NCI-H2081 treated with DMSO at 0.1 percent for 48 hours (cell line): ENCODE data around the gene TEF.

Experiments used
- DNase-seq: peaks from one replicate; lab custom pipeline; 2025; lab: John Stamatoyannopoulos, UW

Gene TEF

GRCh38 chr22:41381329-41382097 is at the start of gene TEF:
Gene TEF, plus strand, starts transcription at chr22:41381942. Its CDS starts 103 bp downstream, at chr22:41382045.
- peak; percentile 90 for DNase-seq

- DNase-seq, result no peak
These were observed 49.4 kb upstream of the TEF start for GRCh38 chr22:41332217-41332939.

- DNase-seq, result no peak
These were observed 47.9 kb upstream of the TEF start for GRCh38 chr22:41333806-41334205.

GRCh38 chr22:41334215-41334614 is 47.5 kb upstream of the TEF start:
- no peak for DNase-seq

GRCh38 chr22:41334951-41335635 is 46.6 kb upstream of the TEF start:
- no peak for DNase-seq

DNA sequence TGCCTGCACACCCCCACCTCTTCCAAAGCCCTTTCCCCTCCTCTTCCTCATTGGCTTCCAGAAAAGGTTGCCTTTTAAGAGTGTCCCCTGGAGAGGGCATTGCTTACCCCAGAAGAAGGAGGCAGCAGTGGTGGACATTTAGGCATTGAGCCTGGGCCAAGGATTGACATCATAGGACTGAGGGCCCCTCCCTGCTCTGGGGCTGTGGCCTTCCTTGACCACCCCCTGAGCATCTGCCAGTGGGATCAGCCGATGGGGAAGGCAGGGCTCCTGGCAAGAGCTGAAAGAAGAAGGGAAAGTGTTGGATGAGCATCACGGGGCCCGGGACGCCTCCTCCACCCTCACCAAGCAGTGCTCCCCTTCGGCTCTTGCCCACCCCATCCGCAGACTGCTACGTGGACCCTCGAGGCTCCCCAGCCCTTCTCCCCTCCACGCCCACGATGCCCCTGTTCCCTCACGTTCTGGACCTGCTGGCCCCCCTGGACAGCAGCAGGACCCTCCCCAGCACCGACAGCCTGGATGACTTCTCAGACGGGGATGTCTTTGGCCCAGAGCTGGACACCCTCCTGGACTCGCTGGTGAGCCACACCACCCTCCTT is 43.0 kb upstream of the TEF start:
- DNase-seq, result no peak

DNA sequence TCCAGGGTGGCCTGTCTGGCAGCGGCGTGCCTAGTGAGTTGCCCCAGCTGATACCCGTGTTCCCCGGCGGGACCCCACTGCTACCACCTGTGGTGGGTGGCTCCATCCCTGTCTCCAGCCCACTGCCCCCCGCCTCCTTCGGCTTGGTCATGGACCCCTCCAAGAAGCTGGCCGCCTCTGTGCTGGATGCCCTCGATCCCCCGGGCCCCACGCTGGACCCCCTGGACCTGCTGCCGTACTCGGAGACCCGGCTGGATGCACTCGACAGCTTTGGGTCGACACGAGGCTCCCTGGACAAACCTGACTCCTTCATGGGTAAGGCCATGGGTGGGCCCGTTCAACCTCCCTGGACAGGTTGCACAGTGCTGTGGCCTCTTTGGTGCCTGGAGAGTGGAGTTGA is 41.9 kb upstream of the TEF start:
- DNase-seq, result no peak

- no peak for DNase-seq
These were observed 41.4 kb upstream of the TEF start for GRCh38 chr22:41340357-41340756.

DNA sequence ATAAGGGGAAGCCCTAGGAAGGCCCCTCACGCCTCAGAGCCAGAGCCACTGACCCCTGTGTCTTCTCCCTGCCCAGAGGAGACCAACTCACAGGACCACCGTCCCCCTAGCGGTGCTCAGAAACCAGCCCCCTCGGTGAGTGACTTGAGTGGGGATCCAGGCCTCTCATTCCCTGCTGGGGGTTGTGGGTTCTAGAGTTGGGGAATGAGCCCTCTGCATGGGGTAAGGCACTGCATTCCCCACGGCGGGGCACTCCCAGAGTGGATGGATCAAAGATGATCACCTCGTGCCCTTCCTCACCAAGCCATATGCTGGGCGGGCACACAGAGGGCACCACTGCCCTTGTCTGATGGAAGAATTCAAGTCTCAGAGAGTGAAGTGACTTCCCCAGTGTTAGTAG is 40.7 kb upstream of the TEF start:
- no peak for DNase-seq

DNA sequence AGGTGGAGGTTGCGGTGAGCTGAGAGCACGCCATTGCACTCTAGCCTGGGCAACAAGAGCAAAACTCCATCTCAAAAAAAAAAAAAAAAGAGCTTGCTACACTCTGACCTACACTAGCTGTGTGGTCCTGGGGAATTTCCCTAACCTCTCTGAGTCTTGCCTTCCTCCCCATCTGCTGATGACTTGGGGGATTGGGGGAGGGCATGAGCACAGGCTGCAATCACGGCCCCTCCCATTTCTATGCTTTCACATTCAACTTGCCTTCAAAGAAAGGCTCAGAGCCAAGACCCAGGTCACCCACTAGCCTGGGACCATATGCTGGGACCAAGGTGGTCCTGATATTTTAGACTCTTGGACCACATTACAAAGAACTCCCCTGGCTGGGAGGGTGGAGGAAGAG is 39.8 kb upstream of the TEF start:
- DNase-seq, result no peak

- DNase-seq, result no peak
These were observed 38.4 kb upstream of the TEF start for GRCh38 chr22:41343300-41343699.

GRCh38 chr22:41343717-41344116 is 38.0 kb upstream of the TEF start:
- DNase-seq, result no peak

DNA sequence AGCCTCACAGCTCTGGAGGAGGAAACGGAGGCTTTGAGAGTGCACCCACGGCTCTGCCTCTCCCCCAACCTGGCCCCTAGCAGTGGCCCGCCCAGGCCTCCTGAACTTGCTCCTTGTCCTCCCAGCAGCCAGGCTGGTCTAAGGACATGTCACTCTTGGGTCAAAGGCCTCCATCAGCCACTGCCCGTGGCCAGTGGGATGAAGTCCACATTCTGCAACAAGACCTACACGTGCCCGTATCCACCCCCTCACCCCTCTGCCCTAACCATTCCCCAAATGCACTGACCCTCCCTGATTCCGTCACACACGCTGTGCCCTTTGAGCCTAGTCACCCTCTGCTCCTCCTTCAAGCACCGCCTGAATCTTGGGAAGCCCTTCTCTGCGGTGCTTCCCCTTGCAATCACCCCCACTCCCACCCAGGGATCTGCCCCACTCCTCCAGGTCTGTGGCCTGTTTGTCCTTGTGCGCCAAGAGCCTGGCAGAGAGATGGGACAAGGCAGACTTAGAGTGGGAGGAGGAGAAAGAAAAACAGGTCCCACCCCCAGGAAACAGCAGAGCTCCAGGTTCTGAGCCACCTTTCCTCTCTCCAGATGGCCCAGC is 37.5 kb upstream of the TEF start:
- DNase-seq, result no peak

DNA sequence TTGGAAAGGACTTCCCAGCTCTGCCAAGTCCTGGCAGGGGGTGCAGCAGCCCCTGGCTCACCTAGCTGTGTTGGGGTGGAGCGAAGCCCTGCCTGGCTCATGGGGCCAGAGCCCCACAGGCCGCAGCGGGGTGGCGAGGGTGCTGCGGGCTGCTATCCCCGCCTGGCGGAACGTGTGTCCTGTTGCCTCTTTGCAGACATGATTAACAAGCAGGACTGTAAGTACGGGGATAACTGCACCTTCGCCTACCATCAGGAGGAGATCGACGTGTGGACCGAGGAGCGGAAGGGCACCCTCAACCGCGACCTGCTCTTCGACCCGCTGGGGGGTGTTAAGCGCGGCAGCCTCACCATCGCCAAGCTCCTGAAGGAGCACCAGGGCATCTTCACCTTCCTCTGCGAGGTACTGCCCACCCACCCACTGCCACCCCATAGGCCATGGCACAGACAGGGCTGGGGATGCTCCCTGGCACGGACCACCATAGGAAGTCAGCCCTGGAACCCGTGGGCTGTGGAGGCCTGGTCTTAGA is 35.9 kb upstream of the TEF start:
- no peak for DNase-seq

DNA sequence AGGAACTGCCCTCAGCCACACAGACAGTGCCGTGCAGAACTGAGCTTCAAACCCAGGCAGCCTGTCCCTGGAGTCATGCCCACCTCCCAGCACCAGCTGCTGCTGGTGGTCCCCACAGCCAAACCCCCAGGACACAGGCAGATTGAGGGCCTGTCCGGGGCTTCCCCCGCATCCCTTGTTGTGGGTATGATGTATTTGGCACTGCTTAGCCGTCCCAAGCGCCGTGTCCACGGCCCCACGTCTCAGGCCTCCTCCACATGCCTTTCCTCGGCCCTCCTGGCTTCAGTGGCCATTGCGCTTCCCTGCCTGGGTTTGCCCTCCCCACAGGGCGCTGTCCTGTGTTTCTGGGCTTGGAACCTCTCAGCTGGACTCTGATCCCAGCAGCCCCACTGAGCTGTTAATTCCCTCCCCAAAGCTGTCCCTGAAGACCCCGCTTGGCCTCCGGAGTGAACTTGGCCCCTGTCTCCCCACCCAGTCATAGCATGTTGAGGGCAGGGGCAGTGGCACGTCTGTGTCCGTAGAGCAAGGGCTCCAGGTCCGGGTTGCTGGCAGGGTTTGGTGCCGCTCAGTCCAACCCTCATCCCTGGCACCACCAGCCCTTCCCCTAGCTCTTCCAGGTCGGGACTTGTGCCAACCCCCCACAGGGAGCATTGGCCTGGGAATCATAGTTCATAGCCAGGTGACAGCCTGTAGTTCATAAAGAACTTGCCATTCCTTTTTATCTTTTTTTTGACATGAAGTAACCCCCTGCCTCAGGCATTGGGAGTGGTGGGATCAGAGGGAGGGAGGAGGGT is 34.5 kb upstream of the TEF start:
- no peak for DNase-seq

DNA sequence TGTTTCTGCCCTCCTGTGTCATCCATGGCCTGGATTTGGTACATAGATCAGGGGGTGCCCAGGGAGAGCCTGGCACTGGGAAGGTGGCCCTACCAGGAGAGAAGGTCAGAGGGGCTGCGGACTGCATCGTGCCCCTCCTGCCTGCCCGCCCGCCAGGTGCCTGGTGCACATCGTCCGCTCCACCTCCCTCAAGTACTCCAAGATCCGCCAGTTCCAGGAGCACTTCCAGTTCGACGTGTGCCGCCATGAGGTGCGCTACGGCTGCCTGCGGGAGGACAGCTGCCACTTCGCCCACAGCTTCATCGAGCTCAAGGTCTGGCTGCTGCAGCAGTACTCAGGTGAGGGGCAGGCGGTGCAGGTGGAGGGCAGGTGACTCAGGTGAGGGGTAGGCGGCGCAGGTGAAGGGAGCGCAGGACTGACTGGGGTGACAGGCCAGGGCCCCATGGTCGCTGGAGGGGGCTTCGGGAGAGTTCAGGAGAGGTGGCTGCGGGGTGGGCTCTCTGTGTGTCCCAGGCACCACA is 32.7 kb upstream of the TEF start:
- no peak for DNase-seq

GRCh38 chr22:41350087-41350486 is 31.7 kb upstream of the TEF start:
- DNase-seq, result no peak

GRCh38 chr22:41351011-41351410 is 30.7 kb upstream of the TEF start:
- DNase-seq, result no peak

DNA sequence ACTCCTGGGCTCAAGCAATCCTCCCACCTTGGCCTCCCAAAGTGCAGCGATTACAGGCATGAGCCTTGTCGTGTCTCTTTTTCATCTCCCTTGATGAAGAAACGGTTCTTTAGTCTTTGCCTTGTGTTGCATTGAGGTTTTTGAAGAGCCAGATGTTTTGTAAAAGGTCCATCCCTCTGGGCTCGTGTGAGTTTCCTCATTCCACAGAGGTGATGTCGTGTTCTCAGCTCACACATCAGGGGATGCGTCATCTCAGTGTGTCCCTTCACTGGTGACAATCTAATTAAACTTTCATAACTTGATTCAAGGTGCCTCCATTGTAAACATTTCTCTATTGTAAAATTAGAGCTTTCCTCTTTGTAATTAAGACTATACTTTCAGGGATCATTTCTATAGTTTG is 29.7 kb upstream of the TEF start:
- DNase-seq, result no peak

- DNase-seq, result no peak
These were observed 27.7 kb upstream of the TEF start for GRCh38 chr22:41353862-41354575.
